ENCODE measurements around the gene TPO.

Gene TPO

DNA sequence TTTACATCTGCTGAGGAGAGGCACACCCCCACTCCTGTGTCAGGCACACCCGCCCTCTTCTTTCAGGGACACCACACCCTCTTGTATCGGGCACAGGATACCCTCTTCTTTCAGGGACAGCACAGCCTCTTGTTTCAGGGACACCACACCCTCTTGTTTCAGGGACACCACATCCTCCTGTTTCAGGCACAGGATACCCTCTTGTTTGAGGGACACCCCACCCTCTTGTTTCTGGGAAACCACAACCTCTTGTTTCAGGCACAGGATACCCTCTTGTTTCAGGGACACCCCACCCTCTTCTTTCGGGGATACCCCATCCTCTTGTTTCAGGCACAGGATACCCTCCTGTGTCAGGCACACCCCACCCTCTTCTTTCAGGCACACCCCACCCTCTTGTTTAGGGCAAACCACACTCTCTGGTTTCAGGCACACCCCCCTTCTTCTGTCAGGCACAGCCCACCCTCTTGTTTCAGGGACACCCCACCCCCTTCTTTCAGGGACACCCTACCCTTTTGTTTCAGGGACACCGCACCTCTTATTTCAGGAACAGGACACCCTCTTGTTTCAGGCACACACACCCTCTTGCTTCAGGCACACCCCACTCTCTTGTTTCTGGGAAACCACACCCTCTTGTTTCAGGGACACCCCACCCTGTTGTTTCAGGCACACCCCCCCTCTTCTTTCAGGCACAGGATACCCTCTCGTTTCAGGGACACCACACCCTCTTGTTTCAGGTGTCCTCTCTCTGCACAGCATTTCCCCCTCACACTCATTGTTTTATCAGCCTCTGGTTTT is 96.2 kb downstream of the TPO start:
- TF ChIP-seq TAF1 (IDR thresholded peaks at IDR 0.05; ENCODE audit: borderline replicate concordance, insufficient read depth, low read length) (no peak), SIN3A (IDR thresholded peaks at IDR 0.05; ENCODE audit: borderline replicate concordance, insufficient read depth, low read length) (no peak), FOXP2 (optimal IDR thresholded peaks at IDR 0.05; ENCODE audit: borderline replicate concordance, extremely low read depth, extremely low read length, insufficient read depth) (no peak), POLR2AphosphoS5 (IDR thresholded peaks at IDR 0.05; ENCODE audit: low read depth, low read length) (no peak)
- TF ChIP-seq, protein P1, sequence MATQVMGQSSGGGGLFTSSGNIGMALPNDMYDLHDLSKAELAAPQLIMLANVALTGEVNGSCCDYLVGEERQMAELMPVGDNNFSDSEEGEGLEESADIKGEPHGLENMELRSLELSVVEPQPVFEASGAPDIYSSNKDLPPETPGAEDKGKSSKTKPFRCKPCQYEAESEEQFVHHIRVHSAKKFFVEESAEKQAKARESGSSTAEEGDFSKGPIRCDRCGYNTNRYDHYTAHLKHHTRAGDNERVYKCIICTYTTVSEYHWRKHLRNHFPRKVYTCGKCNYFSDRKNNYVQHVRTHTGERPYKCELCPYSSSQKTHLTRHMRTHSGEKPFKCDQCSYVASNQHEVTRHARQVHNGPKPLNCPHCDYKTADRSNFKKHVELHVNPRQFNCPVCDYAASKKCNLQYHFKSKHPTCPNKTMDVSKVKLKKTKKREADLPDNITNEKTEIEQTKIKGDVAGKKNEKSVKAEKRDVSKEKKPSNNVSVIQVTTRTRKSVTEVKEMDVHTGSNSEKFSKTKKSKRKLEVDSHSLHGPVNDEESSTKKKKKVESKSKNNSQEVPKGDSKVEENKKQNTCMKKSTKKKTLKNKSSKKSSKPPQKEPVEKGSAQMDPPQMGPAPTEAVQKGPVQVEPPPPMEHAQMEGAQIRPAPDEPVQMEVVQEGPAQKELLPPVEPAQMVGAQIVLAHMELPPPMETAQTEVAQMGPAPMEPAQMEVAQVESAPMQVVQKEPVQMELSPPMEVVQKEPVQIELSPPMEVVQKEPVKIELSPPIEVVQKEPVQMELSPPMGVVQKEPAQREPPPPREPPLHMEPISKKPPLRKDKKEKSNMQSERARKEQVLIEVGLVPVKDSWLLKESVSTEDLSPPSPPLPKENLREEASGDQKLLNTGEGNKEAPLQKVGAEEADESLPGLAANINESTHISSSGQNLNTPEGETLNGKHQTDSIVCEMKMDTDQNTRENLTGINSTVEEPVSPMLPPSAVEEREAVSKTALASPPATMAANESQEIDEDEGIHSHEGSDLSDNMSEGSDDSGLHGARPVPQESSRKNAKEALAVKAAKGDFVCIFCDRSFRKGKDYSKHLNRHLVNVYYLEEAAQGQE (IDR thresholded peaks at IDR 0.05; ENCODE audit: insufficient read depth in 1 of 2, low read depth in 2 of 2, low read length in 2 of 2): no peak

DNA sequence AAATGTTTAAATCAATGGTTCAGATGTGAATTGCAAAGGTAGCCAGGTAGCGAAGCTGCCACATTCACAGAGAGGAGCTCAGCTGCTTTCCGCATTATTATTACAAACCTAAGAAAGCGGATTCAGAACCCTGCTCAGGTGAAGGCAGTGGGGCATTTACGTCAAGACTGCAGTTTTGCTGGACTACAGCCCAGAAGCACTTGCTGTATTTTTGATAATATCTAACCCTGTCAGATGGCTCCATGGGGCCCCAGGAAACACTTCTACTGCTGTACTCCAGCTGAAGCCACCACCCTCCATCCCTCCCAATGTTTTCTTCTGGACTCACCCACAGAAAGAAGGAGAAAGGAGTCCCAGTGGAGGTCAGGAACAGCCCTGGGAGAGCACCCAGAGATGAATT is 96.9 kb downstream of the TPO start:
- TF ChIP-seq, protein P1 (IDR thresholded peaks at IDR 0.05; ENCODE audit: insufficient read depth in 1 of 2, low read depth in 2 of 2, low read length in 2 of 2): no peak

DNA sequence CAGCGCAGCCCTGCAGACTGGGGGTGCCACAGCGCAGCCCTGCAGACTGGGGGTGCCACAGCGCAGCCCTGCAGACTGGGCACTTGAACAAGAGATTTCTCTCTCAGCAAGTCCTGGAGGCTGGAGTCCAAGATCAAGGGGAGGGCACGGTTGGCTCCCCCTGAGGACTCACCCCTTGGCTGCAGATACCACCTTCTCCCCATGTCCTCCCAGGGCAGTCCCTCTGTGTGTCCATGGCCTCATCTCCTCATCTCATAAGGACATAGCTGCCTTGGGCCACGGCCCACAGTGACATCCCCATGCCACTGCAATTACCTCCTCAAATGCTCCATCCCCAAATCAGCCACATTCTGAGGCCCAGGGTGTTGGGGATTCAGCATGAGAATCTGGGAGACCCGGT is 98.2 kb downstream of the TPO start:
- TF ChIP-seq FOXP2 (optimal IDR thresholded peaks at IDR 0.05; ENCODE audit: borderline replicate concordance, extremely low read depth, extremely low read length, insufficient read depth): no peak
- TF ChIP-seq SIN3A (IDR thresholded peaks at IDR 0.05; ENCODE audit: borderline replicate concordance, insufficient read depth, low read length): no peak
- no peak for TF ChIP-seq TAF1 (IDR thresholded peaks at IDR 0.05; ENCODE audit: borderline replicate concordance, insufficient read depth, low read length)
- TF ChIP-seq, protein P1 (IDR thresholded peaks at IDR 0.05; ENCODE audit: insufficient read depth in 1 of 2, low read depth in 2 of 2, low read length in 2 of 2): no peak
- TF ChIP-seq POLR2AphosphoS5 (IDR thresholded peaks at IDR 0.05; ENCODE audit: low read depth, low read length): no peak

DNA sequence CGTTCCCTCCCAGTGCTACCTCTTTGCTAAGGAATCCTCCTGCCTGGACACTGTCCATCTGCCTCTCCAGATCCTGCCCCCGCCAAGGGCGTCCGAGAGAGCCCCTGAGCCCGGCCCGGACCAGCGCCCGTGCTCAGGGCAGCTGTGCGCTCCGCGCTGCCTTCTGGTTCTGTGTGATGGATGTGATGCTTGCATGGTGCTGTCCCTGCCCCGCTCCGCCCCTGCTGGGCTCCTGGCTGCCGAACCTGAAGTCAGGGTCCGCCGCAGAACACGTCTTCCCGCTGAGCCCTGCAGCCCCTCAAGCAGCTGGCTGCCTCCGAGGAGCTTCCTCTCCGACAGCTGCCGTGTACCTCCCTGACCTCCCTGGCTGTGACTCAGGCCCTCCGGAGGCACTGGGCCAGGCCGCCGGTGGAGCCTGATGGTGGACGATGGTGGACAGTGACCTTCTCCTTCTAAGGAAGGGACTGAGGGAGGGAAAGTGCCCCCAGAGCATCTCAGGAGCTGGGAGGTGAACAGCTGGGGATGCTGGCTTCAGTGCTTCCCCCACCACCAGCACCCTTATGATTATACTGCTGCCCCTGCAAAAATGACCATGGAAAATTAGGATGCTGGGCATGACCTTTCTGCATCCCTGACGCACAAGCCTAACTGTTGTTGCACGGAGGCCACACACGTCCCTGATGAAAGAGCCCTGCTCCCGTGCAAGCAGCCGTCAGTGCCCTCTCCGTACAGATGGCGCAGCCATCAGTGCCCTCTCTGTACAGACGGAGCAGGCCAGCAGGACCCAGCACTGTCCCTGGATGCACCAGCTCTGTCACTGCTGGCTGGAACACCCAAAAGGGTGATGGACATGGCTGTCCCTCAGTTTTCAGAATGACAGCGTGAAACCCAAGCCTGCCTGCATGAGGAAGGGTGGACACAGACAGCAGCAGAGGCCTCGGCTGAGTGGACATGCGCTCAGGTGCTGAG is 99.3 kb downstream of the TPO start:
- TF ChIP-seq, protein P1 (IDR thresholded peaks at IDR 0.05; ENCODE audit: insufficient read depth in 1 of 2, low read depth in 2 of 2, low read length in 2 of 2): no peak
- TF ChIP-seq TAF1 (IDR thresholded peaks at IDR 0.05; ENCODE audit: borderline replicate concordance, insufficient read depth, low read length) (no peak), SIN3A (IDR thresholded peaks at IDR 0.05; ENCODE audit: borderline replicate concordance, insufficient read depth, low read length) (no peak), FOXP2 (optimal IDR thresholded peaks at IDR 0.05; ENCODE audit: borderline replicate concordance, extremely low read depth, extremely low read length, insufficient read depth) (no peak), POLR2AphosphoS5 (IDR thresholded peaks at IDR 0.05; ENCODE audit: low read depth, low read length) (no peak)

All from PFSK-1 (cell line).